DOHH2 (cell line): ENCODE data around the gene SUPT6H.
"Not testable (repeated sequence)": the region's sequence is repeated elsewhere in the genome, so short reads cannot be mapped to it uniquely, and the experiment has no call there.

Source experiments
- CTCF ChIP-seq: fragments of 200-600 bp; sonication (generic); IDR thresholded peaks from one replicate; pipeline ENCODE4 v1.5.1; 2014; ENCODE audit warnings: antibody characterized with exemption, mild to moderate bottlenecking, low read depth, low read length; ENCODE audit not compliant: poor library complexity, severe bottlenecking
- EZH2phosphoT487 ChIP-seq: fragments of 200-600 bp; sonication (generic); IDR thresholded peaks from 2 replicates; pipeline ENCODE4 v1.6.1; 2017; ENCODE audit warnings: borderline replicate concordance, mild to moderate bottlenecking, antibody characterized with exemption, low read length, moderate library complexity, mixed read lengths

- TF ChIP-seq CTCF, EZH2phosphoT487: not testable (repeated sequence)
Measured at GRCh38 chr17:28735913-28736769, 74.1 kb downstream of the SUPT6H start.
